ENCODE results near the gene AP2A2. TPM values are rescaled to one million over a fixed set of nuclear protein-coding genes. Genes with fewer than 3 reads are reported as not detected.

The AP2A2 gene
- total and polyA plus RNA-seq, 2 donors (not counting 1 experiment from before 2014, with no cell fraction given), result 53.1 to 57.0 TPM

DNA sequence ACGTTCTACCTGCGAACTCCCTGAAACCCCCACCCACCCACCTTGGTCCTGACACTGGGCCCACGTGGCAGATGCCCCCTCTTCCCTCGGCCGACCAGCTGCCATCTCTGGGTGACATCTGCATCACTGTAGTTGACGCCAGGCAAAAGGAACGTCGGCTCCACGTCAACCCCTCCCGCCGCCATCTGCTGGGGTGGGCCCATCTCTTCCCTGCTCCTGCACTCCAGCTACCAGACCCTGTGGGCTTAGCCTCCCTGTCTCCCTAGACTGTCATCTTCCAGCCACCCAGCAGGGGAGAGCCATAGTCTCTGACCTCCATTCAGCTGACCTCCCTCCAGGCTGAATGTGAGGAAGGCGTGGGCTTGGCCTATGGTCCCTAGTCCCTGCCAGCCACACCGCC, 36.4 kb upstream of the AP2A2 start:
- Histone ChIP-seq H3K36me3 (replicated peaks in 1 of 2; ENCODE audit: control extremely low read depth in 1 of 2, control insufficient read depth in 1 of 2, extremely low read depth in 1 of 2, insufficient read depth in 2 of 2, low read length in 1 of 2) (peaks cover 0 to 13% of the 10 kb centered on the region in 2 experiments), H3K9me3 (ENCODE audit: control extremely low read depth in 1 of 3, control insufficient read depth in 2 of 3, insufficient read depth in 1 of 3, low read length in 2 of 3) (no peaks in the 10 kb centered on the region), H3K27me3 (replicated peaks in 1 of 4; ENCODE audit: control extremely low read depth in 1 of 4, control insufficient read depth in 3 of 4, insufficient read depth in 4 of 4, low read length in 3 of 4) (no peaks in the 10 kb centered on the region), H3K79me2 (ENCODE audit: control insufficient read depth, insufficient read depth, low read length) (no peaks in the 10 kb centered on the region), H3K4me1 (ENCODE audit: control insufficient read depth in 2 of 2, insufficient read depth in 2 of 2, low read length in 2 of 2) (no peaks in the 10 kb centered on the region), H3K4me2 (replicated peaks; ENCODE audit: low read depth, low read length, poor library complexity, severe bottlenecking) (no peak overlapping the region), H3K9ac (ENCODE audit: low read length) (no peak overlapping the region), H4K20me1 (ENCODE audit: control insufficient read depth, insufficient read depth, low read length, poor library complexity, severe bottlenecking) (no peaks in the 10 kb centered on the region), H2AFZ (ENCODE audit: insufficient read depth, low read depth, low read length, poor library complexity, severe bottlenecking) (no peak overlapping the region), H3K27ac (ENCODE audit: low read length in 2 of 2) (no peak overlapping the region), H3K4me3 (ENCODE audit: control extremely low read depth in 1 of 5, extremely low read depth in 1 of 5, insufficient read depth in 1 of 5, low read depth in 2 of 5, low read length in 4 of 5) (no peak overlapping the region)
- ChIA-PET CTCF (no interaction called here), POLR2A (no interaction called here)
- TF ChIP-seq, protein P1, sequence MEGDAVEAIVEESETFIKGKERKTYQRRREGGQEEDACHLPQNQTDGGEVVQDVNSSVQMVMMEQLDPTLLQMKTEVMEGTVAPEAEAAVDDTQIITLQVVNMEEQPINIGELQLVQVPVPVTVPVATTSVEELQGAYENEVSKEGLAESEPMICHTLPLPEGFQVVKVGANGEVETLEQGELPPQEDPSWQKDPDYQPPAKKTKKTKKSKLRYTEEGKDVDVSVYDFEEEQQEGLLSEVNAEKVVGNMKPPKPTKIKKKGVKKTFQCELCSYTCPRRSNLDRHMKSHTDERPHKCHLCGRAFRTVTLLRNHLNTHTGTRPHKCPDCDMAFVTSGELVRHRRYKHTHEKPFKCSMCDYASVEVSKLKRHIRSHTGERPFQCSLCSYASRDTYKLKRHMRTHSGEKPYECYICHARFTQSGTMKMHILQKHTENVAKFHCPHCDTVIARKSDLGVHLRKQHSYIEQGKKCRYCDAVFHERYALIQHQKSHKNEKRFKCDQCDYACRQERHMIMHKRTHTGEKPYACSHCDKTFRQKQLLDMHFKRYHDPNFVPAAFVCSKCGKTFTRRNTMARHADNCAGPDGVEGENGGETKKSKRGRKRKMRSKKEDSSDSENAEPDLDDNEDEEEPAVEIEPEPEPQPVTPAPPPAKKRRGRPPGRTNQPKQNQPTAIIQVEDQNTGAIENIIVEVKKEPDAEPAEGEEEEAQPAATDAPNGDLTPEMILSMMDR (IDR thresholded peaks at IDR 0.05), result no peak
- no peak for TF ChIP-seq EZH2 (IDR thresholded peaks at IDR 0.05; ENCODE audit: borderline replicate concordance, insufficient read depth, low read depth, low read length, poor library complexity, severe bottlenecking)
- Mint-ChIP-seq H3K9me3 (ENCODE audit: insufficient read depth) (no peaks in the 10 kb centered on the region), H3K4me1 (no peaks in the 10 kb centered on the region), H3K4me3 (no peak overlapping the region), H3K27ac (no peak overlapping the region), H3K27me3 (no peaks in the 10 kb centered on the region)
- 97% methylated on average over 13 of the region's 13 CpGs for WGBS (ENCODE audit: insufficient coverage)
- no peak for DNase-seq
- ATAC-seq (ENCODE audit: low read depth), result no peak
- intact Hi-C loops (cut with micrococcal nuclease), result no loop called here

DNA sequence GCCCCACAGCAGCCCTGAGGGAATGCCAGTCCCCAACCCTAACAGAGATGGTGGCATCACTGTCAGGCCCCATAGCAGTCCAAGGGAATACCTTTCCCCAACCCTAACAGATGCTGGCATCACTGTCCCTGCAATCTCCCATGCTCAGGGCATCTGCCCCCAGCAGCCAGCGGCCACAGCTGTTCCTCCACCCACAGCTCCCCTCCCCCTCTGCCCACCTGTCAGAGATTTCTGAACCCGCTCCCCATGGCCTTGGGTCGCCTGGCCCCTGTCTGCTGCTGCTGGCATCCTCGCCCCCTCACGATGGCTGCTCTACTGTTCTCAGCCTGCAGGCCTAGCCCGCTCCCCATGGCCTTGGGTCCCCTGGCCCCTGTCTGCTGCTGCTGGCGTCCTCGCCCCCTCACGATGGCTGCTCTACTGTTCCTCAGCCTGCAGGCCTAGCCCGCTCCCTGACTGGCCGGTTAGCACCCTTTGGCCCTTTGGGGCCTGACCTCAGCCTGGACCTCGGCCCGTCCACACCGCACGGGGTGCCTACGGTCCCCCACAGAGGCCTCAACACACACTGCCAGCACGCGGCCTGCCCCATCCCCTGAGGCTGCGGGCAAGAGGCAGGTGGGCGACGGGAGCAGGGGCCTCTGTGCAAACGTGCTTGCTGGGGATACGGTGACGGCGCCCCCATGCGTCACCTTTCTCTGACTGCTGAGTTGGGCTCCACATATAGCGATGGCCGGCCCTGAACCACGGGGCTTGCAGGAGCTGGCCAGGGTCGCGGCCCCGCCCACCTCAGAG, 35.8 kb upstream of the AP2A2 start:
- WGBS (ENCODE audit: insufficient coverage), result 94% methylated on average over 32 of the region's 32 CpGs
- Histone ChIP-seq H3K79me2 (ENCODE audit: control insufficient read depth, insufficient read depth, low read length) (no peaks in the 10 kb centered on the region), H3K27me3 (replicated peaks in 1 of 4; ENCODE audit: control extremely low read depth in 1 of 4, control insufficient read depth in 3 of 4, insufficient read depth in 4 of 4, low read length in 3 of 4) (no peaks in the 10 kb centered on the region), H3K4me1 (ENCODE audit: control insufficient read depth in 2 of 2, insufficient read depth in 2 of 2, low read length in 2 of 2) (no peaks in the 10 kb centered on the region), H3K4me2 (replicated peaks; ENCODE audit: low read depth, low read length, poor library complexity, severe bottlenecking) (no peak overlapping the region), H3K9ac (ENCODE audit: low read length) (no peak overlapping the region), H3K36me3 (replicated peaks in 1 of 2; ENCODE audit: control extremely low read depth in 1 of 2, control insufficient read depth in 1 of 2, extremely low read depth in 1 of 2, insufficient read depth in 2 of 2, low read length in 1 of 2) (peaks cover 0 to 11% of the 10 kb centered on the region in 2 experiments), H3K9me3 (ENCODE audit: control extremely low read depth in 1 of 3, control insufficient read depth in 2 of 3, insufficient read depth in 1 of 3, low read length in 2 of 3) (no peaks in the 10 kb centered on the region), H3K27ac (ENCODE audit: low read length in 2 of 2) (no peak overlapping the region), H4K20me1 (ENCODE audit: control insufficient read depth, insufficient read depth, low read length, poor library complexity, severe bottlenecking) (no peaks in the 10 kb centered on the region), H3K4me3 (ENCODE audit: control extremely low read depth in 1 of 5, extremely low read depth in 1 of 5, insufficient read depth in 1 of 5, low read depth in 2 of 5, low read length in 4 of 5) (no peak overlapping the region), H2AFZ (ENCODE audit: insufficient read depth, low read depth, low read length, poor library complexity, severe bottlenecking) (no peak overlapping the region)
- no peak overlapping the region for H3K27ac Mint-ChIP-seq
- TF ChIP-seq EZH2 (IDR thresholded peaks at IDR 0.05; ENCODE audit: borderline replicate concordance, insufficient read depth, low read depth, low read length, poor library complexity, severe bottlenecking), result no peak
- TF ChIP-seq, protein P1 (IDR thresholded peaks at IDR 0.05), result no peak
- DNase-seq (no peak), ATAC-seq (ENCODE audit: low read depth) (no peak)
- H3K4me3 Mint-ChIP-seq, result no peak overlapping the region
- H3K27me3 Mint-ChIP-seq, result no peaks in the 10 kb centered on the region
- intact Hi-C loops (cut with micrococcal nuclease), result no loop called here
- ChIA-PET CTCF (no interaction called here), POLR2A (no interaction called here)
- no peaks in the 10 kb centered on the region for H3K9me3 Mint-ChIP-seq (ENCODE audit: insufficient read depth)
- H3K4me1 Mint-ChIP-seq, result no peaks in the 10 kb centered on the region

Data from B cell (primary cell).